NCI-H526 treated with DMSO at 0.1 percent for 48 hours (cell line): ENCODE data around the gene TES.

Source experiments
- DNase-seq: peaks from one replicate; lab custom pipeline; 2025; lab: John Stamatoyannopoulos, UW

Gene TES

DNA sequence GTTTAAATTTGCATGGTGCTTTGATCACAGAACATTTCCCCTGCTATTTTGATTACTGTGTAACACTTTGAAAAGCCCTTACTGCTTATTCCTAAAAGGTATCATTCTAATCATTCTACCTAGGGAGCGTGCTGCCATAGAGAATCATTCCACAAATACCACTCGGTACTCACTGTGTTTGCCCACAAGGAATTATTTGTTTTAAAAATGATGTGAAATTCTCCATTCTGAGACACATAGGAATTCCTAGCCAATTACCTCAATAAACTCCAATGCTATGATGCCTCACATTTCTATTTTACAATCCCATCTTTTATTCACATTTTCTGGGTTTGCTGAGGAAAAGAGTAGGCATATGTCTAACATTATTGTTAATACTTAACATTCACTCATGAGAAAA, 16.2 kb upstream of the TES start:
- DNase-seq, result no peak

GRCh38 chr7:116195451-116195850, 14.9 kb upstream of the TES start:
- DNase-seq, result no peak

- DNase-seq, result no peak
Observed at GRCh38 chr7:116196947-116197346, 13.4 kb upstream of the TES start.

DNA sequence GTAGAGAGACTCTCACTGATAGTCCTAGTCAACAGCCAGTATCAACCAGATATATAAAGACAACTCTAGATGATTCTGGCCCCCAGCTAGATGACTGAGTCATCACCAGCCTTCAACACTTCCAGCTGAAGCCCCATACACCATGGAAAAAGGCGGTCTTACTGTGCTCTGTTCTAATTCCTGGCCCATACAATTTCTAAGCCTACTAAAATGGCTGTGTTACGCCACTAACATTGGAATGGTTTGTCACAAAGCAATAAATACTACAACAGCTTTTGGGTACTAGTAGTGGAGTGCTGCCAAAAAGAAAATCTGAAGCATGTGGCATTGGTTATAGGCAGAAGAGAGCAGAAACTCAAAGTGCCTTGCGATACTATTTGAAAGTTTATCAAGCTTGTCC, 13.0 kb upstream of the TES start:
- DNase-seq, result no peak

DNA sequence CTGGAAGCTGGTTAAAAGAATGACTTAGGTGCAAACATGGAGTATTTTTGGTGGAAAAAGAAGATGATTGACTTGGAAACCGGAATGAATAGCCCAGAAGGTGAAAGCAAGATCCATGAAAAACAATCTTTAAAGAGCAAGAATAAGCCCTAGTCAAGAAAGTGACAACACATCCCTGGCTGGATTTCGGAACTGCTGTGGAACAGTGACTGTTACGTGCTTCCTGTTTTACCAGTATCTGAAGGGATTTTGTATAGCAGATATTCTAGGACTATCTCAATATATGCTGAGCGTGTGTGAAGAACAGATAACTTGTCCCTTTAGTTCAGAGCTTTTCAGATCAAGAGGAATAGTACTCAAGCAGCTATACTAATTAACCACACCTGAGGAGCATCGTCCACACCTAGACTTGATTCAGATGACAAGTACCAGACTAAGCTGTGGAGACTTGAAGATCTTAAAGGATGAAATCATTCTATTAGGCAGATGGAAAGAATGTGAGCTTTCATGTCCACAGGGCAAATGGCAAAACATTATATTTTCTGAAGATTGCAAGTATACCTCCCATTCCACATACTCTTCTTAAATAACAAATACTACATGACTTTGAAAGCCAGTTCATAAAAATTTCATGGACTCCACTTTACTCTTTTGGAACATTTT, 11.5 kb upstream of the TES start:
- no peak for DNase-seq

DNA sequence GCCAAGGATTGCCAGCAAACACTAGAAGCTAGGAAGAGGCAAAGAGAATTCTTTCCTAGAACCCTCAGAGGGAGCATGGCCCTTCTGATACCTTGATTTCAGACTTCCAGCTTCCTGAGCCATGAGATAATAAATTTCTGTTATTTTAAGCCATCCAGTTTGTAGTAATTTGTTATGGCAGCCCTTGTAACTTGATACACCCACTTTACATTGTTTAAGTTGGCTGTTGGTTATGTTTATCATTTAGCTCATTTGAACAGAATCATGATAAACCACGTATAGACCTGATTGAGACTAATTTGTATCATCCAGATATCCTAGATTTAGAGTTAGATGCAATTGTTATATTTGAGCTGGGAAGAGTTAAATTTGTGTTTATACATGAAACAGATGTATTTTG, 9.4 kb upstream of the TES start:
- DNase-seq, result no peak

- no peak for DNase-seq
Observed at GRCh38 chr7:116206141-116206540, 4.2 kb upstream of the TES start.

- no peak for DNase-seq
Observed at GRCh38 chr7:116208919-116209318, 1.4 kb upstream of the TES start.

- no peak for DNase-seq
Observed at GRCh38 chr7:116209561-116210070, 723 bp upstream of the TES start.

- DNase-seq, result peak; percentile 90
Observed at GRCh38 chr7:116211006-116211912, 920 bp downstream of the TES start.

DNA sequence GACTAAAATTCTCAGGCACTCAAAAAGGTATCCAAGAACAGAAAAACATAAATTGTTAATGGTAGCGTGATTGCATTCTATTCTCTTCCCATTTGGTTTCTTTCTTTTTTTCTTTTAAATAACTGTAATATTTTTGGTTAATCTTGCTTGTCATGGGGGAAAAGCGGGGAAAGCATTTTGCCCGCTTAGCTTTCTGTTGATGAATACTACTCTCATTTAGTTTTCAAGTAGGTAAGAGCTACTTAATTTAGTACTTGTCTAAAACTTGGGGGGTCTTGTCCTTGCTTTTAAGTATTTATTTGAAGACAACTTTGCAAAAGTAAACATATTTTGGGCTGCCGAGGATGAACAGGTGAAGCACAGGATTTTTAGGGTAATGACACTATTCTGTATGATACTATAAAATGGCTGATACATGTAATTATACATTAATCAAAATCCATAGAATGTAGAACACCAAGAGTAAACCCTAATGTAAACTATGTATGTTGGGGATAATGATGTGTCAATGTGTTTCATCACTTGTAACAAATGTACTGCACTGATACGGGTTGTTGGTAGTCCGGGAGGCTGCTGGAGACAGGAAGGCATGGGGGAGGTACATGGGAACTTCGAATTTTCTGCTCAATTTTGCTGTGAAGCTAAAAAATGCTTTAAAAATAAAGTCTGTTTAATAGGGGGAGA, 1.7 kb downstream of the TES start:
- DNase-seq, result no peak

DNA sequence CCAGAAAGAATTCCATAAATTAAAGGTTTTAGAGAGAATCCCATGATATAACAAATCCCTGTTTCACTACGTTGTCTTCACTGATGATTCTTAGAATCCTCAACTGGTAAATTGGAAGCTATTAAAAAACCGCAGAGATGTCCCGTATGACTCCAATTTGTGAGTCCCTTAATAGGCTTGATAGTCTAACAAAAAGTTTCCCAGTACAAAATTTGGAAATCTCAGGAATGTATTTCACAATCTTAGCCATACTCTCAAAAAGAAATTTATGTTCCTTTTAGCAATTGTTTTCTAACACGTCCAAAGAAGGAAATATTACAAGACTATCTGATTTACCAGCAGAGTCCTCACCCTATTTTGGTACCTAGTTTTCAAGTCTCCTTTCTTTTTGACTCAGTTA, 2.5 kb downstream of the TES start:
- no peak for DNase-seq

DNA sequence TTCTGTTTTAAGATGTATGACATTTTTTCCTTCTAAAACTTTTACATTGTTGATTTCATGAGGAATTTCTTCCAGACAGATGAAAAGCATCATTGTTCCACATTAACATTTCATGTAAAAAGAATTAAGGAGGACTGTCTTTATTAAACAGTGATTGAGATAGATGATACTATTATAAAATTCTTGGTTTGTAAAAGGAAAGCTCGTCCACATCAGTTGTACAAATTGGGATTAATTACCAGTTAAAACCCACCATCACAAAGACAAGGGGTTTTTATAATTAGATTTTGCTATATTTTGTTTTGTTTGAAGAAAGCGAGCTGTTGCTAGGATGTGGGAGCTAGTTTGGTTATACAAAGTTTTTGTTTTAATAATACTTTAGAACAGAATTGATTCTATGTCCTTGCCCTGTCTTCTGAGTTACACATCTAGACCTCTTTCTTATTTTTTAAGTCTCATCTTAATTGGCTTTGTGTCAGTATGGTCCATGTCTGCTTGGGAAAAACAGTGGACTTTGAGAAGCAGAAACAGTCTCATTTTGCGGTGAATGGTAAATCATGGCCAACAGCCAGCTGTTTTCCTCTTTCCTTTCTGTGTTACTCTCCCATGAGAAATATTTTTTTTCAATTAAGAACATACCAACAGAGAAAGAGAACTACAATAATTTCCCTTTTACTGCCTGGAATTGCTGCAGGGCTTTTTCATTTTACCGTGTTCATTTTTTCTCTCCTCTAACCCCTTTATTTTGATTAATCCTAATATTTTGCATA, 3.2 kb downstream of the TES start:
- DNase-seq, result no peak

DNA sequence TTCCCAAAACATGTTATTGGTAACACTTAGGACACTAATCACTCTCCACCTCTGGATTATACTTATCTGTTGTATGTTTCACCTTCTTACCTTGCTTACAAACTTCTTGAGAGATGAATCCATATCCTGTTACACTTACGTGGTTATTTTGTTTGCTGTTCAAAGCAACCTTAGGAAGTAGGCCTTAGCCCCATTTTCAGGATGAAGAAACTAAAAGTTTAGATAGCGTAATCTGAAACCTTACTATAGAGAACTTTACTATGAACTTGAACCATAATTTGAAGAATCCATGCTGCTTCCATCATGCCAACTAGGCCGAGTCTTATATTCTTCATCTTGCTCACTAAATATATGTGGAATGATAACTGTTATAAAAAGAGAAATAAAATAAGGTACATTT, 4.6 kb downstream of the TES start:
- DNase-seq, result no peak

DNA sequence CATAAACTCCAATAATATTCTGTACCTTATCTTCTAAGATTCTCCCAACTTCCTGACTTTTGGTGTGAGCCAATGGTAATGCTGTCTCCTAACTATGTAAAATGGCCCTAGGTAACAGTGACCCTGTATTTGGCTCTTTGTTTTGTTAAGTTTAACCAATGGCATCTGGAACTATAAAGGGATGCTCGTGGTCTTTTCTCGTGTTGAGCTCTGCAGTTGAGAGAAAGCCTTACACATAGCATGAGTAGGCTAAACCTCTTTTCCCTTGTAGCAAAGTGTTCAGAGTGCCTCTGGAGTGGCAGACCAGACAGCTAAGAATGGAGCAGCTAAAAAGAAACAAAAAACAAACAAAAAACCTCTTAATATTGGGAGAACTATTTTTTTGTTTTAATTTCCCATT, 5.2 kb downstream of the TES start:
- no peak for DNase-seq

DNA sequence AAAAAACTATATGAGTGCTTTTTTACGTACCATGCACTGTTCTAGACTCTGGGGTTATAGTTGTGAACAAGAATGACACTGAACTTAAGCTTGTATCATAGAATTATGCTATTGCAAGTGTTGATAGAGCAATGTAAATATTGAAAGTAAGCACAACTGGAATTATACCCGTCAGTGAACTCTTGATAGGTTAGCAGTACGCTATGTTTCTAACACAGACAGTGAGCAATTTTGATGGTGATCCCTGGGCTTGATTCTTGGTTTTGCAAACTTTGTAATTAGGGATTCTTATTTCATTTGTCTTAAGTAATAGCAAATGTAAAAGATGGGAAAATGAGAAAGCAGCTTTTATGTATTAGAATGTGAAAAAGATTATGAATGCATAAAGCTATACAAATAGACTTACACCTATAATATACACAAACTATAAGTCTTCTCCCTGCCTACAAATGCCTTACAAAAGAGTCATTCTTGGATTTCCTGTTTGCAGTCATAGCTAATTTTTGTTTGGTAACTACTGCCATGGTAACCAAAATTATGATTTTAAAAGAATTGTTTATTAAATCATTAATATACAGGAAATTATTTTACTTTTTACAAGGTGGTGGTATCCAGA, 6.7 kb downstream of the TES start:
- DNase-seq, result no peak

DNA sequence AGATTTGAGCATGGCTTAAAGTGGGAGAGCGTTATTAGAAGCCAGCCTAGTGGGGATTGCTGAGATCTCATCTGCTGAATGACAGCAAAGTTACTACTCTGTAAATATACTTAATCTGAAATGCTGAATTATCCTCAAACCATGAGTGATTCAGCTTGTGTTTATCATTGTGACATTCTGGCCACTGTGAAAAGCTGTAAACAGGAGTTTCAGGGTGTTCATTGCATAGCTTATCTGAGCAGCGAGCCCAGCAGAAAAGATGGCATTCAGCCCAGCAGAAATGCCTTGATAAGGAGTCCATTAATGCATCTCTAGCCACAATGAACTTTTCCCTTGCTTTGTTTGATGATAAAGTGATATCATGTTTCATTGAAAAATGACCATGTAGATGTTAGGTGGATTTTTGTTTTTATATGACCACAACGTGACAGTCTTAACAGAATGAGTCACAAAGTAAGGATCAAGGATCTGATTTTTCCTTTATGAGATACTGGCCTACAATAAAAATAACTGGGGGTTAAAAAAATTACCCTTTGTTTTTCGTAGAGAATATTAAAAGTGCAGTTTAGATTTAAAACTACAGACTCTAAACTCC, 7.8 kb downstream of the TES start:
- no peak for DNase-seq

DNA sequence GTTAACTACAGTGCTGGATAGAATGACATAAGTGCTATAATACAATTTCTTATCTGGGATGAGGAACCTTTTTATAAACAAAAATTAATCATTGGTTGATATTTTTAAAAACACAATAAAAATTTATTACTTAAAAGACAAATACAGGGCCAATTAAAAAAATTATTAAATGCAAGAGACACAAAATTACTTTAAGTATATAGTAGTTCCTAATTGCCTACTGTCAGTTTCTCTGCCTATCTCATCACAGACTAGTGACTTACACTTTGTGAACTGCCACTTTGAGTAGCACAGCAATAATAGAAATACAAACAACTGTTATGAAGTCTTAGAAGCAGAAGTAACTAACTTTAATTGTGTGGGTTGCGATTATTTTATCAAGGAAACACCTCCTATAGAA, 8.4 kb downstream of the TES start:
- DNase-seq, result no peak

- DNase-seq, result no peak
Observed at GRCh38 chr7:116219288-116219687, 8.9 kb downstream of the TES start.

GRCh38 chr7:116219834-116220233, 9.5 kb downstream of the TES start:
- DNase-seq, result no peak

DNA sequence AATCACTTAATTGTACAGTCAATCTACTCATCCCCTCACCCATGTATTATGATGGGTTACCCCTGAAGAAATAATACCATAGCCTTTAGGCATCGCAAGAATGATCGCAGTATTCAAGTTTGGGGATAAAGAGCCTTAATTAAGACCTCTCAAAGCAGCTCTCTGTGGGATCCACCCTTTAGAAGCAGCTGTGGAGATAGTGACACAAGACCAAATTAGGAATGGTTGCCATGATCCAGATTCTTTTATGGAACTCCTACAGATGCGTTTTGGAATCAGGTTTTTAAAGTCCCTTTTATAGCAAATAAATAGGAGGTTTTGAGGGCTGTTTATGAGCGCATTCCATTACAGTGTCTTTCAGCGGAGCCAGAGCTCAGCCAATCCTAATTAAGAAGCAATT, 12.2 kb downstream of the TES start:
- DNase-seq, result no peak
